Ovary (tissue), 3 donors: Measurements from ENCODE around the gene ABCB7.

Source experiments
- POLR2A ChIP-seq: fragments of 450-650 bp; IDR thresholded peaks from one replicate; pipeline ENCODE4 v1.6.1; 2017; ENCODE audit warnings: antibody characterized with exemption, mild to moderate bottlenecking, moderate library complexity
- TF ChIP-seq, protein P1 (sequence below), 3 donors: fragments of 450-650 bp in 2 of 3; fragments of 200-600 bp in 1 of 3; IDR thresholded peaks; one replicate each; pipeline versions ENCODE4 v1.5.1 to v1.8.0; 2016 to 2022; ENCODE audit warnings: antibody characterized with exemption in 3 of 3, mild to moderate bottlenecking in 1 of 3
- donor health status: DM: no; HTN: no; CAD: no.

DNA sequence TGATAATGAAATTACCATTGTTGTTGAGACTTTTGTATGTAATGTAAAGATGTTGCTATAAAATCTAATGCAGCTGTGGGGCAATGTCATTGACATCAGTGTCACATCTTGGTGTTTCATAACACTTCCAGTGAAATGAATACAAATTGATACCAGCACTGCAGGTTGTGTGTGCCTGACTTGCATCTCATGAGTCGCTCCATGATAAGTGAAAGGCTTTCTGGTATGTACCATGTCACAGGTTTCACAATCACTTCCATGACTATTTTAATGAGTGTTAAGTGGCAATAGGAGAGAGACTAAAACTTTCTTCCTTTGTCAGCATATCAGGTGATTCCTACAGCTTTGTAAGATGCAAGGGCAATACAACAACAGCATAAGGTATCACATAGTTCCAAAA, 94.4 kb downstream of the ABCB7 start:
- TF ChIP-seq, protein P1, sequence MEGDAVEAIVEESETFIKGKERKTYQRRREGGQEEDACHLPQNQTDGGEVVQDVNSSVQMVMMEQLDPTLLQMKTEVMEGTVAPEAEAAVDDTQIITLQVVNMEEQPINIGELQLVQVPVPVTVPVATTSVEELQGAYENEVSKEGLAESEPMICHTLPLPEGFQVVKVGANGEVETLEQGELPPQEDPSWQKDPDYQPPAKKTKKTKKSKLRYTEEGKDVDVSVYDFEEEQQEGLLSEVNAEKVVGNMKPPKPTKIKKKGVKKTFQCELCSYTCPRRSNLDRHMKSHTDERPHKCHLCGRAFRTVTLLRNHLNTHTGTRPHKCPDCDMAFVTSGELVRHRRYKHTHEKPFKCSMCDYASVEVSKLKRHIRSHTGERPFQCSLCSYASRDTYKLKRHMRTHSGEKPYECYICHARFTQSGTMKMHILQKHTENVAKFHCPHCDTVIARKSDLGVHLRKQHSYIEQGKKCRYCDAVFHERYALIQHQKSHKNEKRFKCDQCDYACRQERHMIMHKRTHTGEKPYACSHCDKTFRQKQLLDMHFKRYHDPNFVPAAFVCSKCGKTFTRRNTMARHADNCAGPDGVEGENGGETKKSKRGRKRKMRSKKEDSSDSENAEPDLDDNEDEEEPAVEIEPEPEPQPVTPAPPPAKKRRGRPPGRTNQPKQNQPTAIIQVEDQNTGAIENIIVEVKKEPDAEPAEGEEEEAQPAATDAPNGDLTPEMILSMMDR (IDR thresholded peaks at IDR 0.05), result no peak
- TF ChIP-seq POLR2A, result no peak
